HG03135 (cell line): ENCODE results near the gene CCDC91.

Source experiments
- ATAC-seq: cut with Tn5 transposase; IDR thresholded peaks from one replicate; pipeline ENCODE4 v1.9.1; 2021; ENCODE audit warnings: mild to moderate bottlenecking, moderate library complexity; ENCODE audit not compliant: unreplicated experiment

Gene CCDC91

DNA sequence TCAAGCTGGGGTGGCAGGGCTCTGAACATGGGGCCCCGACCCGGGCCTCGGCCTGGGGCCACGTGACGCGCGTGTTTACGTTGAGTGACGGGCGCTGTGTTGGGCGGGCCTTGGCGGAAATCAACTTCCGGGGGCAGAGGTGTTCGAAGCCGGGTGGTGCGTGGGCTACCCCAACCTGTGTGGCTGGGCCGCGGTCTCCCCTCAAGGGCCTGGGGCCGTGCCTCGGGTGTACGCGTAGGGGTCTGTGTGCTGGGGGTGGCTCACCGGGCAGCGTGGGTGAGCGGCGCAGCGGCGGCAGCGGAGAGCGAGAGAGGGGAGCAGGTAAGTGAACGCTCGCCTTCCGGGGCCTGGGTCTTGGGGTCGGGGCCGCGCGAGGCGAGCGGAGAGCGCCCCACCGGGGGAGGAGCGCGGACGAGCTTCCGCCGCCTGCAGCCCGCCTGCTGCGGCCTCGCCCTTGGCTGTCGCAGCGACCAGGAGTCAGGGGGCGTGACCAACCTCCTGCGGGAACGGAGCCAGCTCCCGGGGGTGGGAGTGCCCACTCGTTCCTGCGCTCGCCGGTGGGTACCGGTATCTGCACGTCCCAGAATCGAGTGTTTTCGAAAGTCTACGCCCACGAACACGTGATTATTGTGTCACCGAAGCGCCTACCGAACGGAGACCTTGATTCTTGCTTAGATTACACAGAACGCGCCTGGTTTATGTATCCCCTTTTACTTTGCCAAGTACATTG lies at the start of gene CCDC91:
Gene CCDC91 (plus strand): TSS at position 136 of the 730 bp plus-strand sequence. CDS start 66,760 bp downstream, outside the sequence.
- ATAC-seq, result peak; percentile 92

DNA sequence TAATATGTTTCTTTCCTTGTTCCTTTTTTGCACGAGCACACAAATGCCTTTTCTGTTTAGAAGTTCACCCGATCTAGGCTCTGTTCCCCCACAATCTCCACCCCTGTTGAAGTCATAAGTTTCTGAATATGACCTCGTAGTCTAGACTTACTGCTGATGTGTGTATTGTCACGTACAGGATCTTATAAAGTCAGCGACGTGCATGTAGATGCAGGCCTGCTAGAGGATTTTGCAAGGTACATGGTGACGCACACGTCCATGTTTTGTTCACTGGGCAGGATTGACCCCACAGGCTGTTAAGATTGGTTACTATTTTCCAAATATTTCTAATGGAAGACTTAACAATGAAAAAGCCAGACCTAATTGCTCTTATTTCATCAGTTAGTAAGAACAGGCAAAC lies 46.2 kb upstream of the CCDC91 start:
- ATAC-seq, result no peak

DNA sequence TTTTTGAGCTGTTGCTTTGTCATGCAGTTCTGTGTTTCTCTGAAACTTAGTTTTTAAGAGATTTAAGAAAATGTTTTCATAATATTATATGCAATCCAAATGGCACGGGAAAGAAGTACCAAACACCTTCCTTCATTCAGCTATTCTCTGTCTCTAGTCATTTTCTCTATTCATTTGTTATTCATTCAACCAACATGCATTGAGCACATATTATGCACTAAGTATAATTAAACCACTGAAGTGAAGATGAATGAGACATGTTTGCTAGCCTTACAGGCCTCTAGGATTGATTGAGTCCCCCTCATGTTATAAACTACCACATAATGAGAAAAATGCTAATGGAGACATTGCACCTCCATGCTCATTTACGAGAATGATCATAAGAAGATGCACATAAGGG lies 45.7 kb upstream of the CCDC91 start:
- no peak for ATAC-seq

DNA sequence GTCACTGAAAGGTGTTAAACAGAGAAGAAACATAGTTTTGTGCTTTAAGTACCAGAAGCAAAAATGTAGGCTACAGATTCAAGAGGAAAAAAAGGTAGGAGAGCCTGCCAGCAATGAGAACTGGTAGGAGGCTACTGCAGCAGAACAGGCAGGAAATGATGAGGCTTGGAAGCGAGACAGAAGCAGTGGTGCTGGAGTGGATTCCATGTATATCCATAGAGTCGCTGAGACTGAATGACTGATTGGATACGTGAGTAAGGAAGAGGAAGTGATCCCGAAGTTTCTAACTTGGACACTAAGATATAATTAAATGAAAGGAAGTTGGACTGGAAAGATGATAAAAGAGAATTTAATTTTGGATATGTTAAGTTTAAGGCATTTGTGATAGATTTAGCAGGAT lies 45.0 kb upstream of the CCDC91 start:
- no peak for ATAC-seq

DNA sequence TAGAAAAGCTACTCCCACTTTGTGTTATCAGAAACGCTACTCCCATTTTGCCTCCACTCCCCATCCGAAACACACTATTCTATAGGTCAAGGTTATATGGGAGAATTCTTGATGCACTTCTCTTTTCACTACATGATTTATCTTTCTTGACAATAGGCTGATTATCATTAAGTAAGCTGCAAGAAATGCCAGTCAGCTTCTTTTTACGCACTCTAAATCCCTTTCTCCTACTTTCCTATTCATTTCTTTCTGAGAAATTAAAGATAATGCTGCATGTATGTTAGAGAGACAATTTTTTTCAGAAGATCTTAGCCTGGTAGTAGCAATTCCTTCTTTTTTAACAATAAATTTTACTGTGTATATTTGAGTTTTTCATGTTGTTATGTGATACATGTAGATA lies 41.0 kb upstream of the CCDC91 start:
- no peak for ATAC-seq

- no peak for ATAC-seq
These were observed 33.9 kb upstream of the CCDC91 start for GRCh38 chr12:28156362-28156761.

DNA sequence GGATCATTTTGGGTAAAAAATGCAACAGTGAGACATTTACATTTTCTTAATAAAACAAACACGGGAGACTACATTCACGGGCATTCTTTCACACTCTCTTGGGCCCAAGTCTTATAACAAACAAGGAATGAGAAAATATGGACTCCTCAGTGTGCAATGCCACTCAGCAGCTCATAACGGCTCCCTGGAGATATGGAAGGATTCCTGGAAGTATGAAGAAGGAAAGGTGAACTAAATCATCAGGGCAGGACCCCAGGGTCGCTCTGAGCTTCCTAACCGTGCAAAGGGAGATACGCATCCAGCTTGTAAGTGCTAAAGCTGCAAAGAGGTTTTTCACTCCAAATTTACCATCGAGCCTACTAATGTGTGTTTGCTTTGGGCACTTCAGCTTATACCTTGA lies 33.5 kb upstream of the CCDC91 start:
- ATAC-seq, result no peak

GRCh38 chr12:28158353-28158752 lies 31.9 kb upstream of the CCDC91 start:
- ATAC-seq, result no peak

DNA sequence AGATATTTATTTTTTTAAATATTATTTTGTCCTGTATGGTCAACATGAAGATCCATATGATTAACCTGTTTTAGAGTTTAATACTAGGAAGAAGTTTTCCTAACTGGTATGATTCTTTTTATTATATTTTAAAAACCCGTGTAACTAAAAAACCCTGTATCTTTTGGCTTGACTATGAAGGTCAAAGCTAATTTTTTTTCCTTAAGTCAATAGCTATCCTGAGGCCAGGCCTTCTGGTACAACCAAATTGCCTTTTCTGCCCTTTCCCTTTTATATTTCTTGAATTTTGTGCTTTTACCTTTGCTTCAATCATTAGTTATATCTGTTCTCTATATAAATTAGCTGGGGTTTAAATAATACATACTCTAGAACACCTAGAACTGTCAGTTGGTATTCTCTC lies 30.6 kb upstream of the CCDC91 start:
- ATAC-seq, result no peak

- ATAC-seq, result no peak
These were observed 28.6 kb upstream of the CCDC91 start for GRCh38 chr12:28161697-28162096.

GRCh38 chr12:28162697-28163096 lies 27.6 kb upstream of the CCDC91 start:
- no peak for ATAC-seq

- ATAC-seq, result no peak
These were observed 25.5 kb upstream of the CCDC91 start for GRCh38 chr12:28164644-28165275.

DNA sequence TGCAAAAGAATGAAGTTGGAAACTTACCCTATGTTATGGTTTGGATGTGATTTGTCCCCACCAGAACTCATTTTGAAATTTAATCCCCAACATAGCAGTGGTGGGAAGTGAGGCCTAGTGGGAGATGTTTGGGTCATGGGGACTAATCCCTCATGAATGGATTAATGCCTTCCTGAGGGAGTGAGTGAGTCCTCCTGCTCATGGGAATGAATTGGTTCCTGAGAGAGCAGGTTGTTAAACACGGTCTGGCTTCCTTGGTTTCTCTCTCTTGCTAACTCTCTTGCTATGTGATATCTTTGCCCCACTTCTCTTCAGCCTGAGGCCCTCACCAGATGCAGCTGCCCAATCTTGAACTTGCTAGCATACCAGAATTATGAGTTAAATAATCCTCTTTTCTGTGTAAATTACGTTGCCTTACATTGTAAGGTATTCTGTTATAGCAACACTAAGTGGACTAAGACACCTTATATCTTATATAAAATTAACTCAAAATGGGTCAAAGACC lies 22.2 kb upstream of the CCDC91 start:
- no peak for ATAC-seq

GRCh38 chr12:28171356-28172060 lies 18.7 kb upstream of the CCDC91 start:
- no peak for ATAC-seq

- no peak for ATAC-seq
These were observed 17.7 kb upstream of the CCDC91 start for GRCh38 chr12:28172434-28173030.

- no peak for ATAC-seq
These were observed 16.8 kb upstream of the CCDC91 start for GRCh38 chr12:28173440-28173839.

- no peak for ATAC-seq
These were observed 15.1 kb upstream of the CCDC91 start for GRCh38 chr12:28175098-28175589.

DNA sequence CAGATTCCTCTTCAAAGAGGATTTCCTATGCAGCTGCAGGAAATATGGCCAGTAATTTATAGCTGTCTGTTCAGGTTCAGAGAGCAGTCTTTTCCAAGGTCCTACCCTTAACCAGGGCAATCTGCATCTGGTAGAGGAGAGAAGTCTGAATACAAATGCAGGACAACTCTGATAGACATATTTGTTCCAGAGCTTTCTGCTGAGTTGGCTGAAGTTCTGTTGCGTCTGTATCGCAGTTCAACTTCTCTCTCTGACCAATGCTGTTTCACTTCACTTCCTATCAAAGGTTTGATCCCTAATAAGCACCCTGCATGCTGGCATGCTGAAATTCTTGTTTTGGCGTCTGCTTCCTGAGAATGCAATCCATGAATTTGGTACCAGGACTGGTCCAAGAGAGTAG lies 14.0 kb upstream of the CCDC91 start:
- ATAC-seq, result no peak

DNA sequence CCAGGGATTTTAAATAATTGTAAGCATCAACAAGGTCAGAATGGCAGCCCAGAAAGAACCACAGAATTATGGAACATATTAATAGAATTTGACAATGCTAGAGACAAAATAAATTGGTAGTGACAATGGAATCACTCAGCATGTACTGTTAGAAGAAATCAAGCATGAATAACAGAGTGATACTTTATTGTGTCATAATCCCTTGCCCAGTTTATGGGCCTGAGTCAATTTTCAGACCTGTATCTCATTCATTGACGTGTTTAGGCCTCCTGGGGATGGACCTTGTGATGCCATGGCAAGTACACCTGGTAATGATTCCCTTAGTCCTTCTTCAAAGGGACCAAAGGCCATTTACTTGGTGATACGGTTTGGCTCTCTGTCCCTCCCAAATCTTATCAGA lies 12.8 kb upstream of the CCDC91 start:
- no peak for ATAC-seq

DNA sequence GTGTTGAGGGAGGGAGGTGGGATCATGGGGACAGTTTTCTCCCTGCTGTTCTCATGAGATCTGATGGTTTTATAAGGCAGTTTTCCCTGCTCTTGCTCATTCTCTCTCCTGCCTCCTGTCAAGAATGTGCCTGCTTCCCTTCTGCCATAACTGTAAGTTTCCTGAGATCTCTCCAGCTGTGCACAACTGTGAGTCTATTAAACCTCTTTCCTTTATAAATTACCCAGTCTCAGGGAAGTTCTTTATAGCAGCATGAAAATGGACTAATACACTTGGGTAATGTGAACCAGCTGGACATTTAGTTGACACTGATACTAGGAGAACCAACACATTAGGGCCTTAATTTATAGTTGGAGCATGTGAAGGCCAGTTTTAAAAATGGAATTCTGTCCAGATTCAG lies 12.4 kb upstream of the CCDC91 start:
- no peak for ATAC-seq

DNA sequence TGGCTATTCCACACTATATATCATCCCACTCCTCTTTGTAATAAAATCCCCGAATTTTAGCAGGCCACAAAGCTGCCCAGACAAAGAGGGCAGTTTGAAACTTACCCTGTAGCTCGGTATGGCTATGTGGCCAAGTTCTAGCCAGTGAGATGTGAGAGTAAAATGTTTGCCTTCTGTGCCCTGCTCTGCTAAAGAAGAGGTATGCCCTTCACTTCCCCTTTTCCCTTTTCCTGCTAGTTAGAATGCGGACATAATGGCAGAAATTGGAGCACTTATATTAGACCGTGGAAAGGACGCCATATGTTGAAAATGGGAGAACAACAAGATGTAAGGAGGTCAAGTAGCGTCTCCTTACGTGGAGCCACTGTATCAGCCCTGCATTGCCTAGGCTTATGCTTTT lies 11.5 kb upstream of the CCDC91 start:
- no peak for ATAC-seq
